Fibroblast of peridontal ligament (primary cell): ENCODE data around the gene FBXO11.
A peak's percentile ranks its signal among the peaks of the same experiment; 100 is the strongest.

Experiments
- DNase-seq: peaks from one replicate; pipeline ENCODE4 v3.0.0-alpha.2; 2010; ENCODE audit errors: extremely low read depth

Gene FBXO11

GRCh38 chr2:47849368-47849767, 56.9 kb downstream of the FBXO11 start:
- no peak for DNase-seq

- no peak for DNase-seq
Measured at GRCh38 chr2:47844162-47844561, 62.1 kb downstream of the FBXO11 start.

DNA sequence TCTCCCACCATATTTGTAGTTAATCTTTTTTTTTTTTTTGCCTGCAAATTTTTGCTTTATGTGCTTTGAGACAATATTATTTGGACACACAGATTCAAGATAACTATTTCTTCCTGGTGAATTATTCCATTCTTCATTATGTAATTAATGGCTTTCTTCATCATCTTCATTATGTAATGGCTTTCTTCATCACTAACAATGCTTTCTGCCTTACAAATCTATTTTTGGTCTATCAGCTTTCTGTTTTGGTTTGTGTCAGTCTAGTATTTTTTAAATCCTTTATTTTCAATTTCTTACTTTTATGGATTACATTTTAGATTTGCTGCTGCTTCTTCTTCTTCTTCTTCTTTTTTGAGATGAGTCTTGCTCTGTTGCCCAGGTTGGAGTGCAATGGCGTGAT, 62.9 kb downstream of the FBXO11 start:
- no peak for DNase-seq

GRCh38 chr2:47842846-47843245, 63.5 kb downstream of the FBXO11 start:
- DNase-seq, result no peak

- no peak for DNase-seq
Measured at GRCh38 chr2:47838686-47839085, 67.6 kb downstream of the FBXO11 start.

- DNase-seq, result no peak
Measured at GRCh38 chr2:47838249-47838648, 68.0 kb downstream of the FBXO11 start.

- no peak for DNase-seq
Measured at GRCh38 chr2:47833516-47833968, 72.8 kb downstream of the FBXO11 start.

- no peak for DNase-seq
Measured at GRCh38 chr2:47822518-47822917, 83.8 kb downstream of the FBXO11 start.

DNA sequence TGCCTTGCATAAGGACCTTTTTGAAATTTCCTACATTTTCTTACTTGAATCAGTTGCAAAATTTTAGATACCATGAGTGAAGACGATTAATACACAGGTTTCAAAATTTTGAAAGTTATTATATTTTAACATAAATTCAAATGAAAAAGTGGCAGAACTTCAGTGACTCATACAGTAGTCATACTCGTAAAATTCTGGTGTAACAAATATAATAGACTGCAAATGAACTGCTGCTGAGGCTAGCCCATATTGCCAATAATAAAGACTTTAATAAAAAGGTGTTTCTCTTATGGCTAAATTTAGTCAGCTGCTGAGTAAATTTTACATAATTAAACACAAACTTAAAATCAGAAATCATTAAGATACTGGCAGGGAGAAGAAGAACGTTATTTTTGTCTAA, 86.5 kb downstream of the FBXO11 start:
- DNase-seq, result no peak

DNA sequence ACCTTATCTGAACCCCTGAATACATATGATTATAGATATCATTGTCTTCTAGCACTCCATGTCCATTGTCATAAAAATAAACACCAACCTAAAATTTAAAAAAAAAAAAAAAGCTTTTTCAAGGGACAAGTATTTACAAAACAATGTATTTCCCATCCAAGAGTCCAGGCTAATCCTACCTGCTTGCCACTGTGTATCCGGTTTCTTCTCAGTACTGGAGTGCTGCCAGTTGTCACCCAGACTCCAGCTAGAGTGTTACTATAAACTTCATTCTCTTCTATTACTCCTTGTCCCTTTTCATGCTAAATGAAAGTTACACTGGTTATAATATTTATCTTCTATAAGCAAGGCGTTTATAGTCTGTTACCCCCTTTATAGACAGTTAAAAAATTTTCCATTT, 87.5 kb downstream of the FBXO11 start:
- no peak for DNase-seq

GRCh38 chr2:47815764-47816163, 90.5 kb downstream of the FBXO11 start:
- no peak for DNase-seq

- DNase-seq, result no peak
Measured at GRCh38 chr2:47811668-47812067, 94.6 kb downstream of the FBXO11 start.

DNA sequence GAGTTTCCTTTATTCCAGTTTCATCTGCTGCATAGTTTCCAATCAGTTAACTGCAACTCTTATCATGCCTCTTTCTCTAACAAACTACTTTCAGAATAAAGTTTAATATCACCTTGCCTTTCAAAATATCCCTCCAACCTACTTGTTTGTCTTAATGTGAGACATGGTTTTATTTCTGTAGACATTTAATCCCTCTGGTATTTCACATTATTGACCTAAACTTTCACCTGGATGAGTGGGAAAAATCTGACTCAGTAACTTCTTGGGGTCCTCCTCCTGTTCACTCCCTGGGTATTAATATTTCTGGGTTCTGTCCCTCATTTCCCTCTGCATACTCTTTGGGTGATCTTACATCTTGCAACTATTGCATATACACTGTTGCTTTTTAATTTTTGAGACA, 95.4 kb downstream of the FBXO11 start:
- DNase-seq, result no peak

DNA sequence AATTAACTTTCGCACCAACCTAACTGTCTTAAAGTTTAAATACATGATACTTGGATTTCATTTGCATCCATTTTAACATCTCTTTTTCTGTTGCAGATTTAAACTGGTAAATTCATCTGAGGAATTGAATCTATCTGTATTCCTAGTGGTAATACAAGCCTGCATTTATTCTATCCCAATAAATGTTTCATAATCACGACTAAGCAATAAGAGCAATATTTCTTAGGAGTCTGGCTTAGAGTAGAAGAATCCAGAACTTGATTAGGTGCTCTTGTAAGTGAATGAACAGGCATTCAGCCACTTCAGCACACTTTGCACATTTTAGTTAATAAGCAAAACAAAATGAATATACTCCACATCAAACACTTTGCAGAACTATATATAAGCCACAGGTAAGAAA, 96.4 kb downstream of the FBXO11 start:
- no peak for DNase-seq

GRCh38 chr2:47808614-47809013, 97.7 kb downstream of the FBXO11 start:
- no peak for DNase-seq

DNA sequence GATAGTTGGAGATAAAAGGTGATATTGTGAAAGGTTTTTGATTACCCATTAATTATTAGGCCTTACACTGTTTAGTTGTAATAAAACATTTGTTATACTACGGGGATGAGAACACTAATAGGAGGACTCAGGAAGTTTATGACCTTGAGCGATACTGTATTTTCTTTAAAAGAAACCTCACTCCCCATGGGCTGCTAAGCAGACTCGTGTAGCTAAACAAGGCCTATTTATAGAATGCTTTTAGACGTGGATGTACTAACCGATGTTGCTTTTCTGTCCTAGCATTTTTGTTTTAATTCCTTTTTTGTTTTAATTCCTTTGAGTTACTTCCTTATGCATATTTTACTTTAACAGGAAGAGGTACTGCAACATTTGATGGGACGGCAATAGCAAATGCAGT, 100.4 kb downstream of the FBXO11 start:
- no peak for DNase-seq

DNA sequence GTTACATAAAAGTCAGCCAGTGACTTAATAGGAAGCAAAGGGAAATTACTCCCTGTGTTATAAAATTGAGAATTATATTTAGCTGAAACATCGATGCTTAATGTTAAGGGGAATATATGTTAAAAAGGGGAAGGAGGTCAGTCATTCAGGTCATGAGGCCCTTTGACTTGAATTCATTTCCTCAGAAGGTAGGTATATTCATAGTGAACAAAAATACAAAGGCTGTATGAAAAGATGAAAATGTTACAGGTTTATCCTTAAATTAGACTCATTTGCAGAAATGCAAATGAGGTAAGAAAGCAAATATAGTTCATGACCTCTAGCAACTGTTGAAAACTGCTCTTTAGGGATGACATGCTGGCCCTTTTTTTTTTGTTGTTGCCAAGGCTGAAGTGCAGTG, 102.5 kb downstream of the FBXO11 start:
- no peak for DNase-seq

- DNase-seq, result no peak
Measured at GRCh38 chr2:47803363-47803762, 102.9 kb downstream of the FBXO11 start.

GRCh38 chr2:47801118-47801517, 105.2 kb downstream of the FBXO11 start:
- DNase-seq, result no peak

DNA sequence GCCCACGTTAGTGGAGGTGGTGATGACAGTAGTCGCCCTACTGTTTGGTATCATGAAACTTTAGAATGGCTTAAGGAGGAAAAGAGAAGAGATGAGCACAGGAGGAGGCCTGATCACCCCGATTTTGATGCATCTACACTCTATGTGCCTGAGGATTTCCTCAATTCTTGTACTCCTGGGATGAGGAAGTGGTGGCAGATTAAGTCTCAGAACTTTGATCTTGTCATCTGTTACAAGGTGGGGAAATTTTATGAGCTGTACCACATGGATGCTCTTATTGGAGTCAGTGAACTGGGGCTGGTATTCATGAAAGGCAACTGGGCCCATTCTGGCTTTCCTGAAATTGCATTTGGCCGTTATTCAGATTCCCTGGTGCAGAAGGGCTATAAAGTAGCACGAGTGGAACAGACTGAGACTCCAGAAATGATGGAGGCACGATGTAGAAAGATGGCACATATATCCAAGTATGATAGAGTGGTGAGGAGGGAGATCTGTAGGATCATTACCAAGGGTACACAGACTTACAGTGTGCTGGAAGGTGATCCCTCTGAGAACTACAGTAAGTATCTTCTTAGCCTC, 107.2 kb downstream of the FBXO11 start:
- no peak for DNase-seq

DNA sequence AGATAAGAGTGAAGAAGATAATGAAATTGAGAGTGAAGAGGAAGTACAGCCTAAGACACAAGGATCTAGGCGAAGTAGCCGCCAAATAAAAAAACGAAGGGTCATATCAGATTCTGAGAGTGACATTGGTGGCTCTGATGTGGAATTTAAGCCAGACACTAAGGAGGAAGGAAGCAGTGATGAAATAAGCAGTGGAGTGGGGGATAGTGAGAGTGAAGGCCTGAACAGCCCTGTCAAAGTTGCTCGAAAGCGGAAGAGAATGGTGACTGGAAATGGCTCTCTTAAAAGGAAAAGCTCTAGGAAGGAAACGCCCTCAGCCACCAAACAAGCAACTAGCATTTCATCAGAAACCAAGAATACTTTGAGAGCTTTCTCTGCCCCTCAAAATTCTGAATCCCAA, 107.7 kb downstream of the FBXO11 start:
- no peak for DNase-seq

DNA sequence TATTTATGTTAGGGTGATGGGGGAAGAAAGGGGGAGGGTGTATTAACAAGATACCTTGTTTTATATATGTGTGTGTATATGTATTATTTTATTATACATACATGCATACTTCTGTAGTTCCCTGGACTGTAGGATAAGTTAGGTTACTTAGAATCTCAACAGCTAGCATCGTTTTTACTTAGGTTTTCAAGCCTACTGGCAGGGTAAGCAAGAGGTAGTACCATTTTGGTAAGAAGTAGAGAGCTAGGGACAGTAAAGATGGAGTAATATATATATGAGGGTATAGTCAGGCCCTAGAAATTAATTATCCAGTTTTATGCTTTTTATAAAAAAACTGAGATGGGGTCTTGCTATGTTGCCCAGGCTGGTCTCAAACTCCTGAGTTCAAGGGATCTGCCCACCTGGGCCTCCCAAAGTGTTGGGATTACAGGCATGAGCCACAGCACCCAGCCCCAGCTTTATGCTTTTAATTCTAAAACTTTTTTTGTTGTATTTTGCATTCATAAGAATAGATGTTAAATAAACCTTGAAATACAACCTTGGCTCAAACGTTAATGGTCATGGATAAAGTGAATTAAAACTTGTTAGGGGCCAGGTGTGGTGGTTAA, 110.1 kb downstream of the FBXO11 start:
- DNase-seq, result no peak

DNA sequence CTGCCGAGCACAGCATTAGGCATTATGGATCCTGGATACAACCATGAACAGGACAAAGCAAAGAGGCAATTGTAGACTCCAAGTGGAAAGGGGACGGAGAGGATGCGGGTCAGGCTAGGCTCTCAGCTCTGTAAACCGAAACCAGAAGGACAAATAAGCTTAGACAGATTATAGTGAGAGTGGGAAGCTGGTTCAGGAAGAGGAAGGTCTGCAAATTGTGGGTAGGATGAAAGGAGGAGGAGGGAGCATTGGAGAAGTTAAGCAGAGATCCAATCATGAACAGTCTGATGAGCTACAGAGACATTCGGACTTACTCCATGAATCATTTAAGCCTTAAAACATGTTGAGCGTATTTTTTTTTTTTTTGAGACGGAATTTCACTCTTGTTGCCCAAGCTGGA, 120.3 kb downstream of the FBXO11 start:
- DNase-seq, result no peak

GRCh38 chr2:47784352-47784851, 121.9 kb downstream of the FBXO11 start:
- DNase-seq, result peak; percentile 31
